DMS 273 (cell line): ENCODE measurements around the gene NKD2.
A peak's percentile ranks its signal among the peaks of the same experiment; 100 is the strongest.
"Not testable (repeated sequence)": the region's sequence is repeated elsewhere in the genome, so short reads cannot be mapped to it uniquely, and the experiment has no call there.

Experiments used
- DNase-seq: peaks from one replicate; lab custom pipeline; 2025; ENCODE audit not compliant: unreplicated experiment; lab: John Stamatoyannopoulos, UW

The NKD2 gene

GRCh38 chr5:1008451-1009358 is at the start of gene NKD2:
TSS of gene NKD2 (plus strand) at chr5:1008802. CDS start at chr5:1009058, 256 bp downstream.
- peak; percentile 81 for DNase-seq

GRCh38 chr5:959581-960531 is 48.7 kb upstream of the NKD2 start:
- DNase-seq: no peak

GRCh38 chr5:960551-960950 is 48.1 kb upstream of the NKD2 start:
- DNase-seq: no peak

GRCh38 chr5:961002-961710 is 47.4 kb upstream of the NKD2 start:
- peak; percentile 27 for DNase-seq

- DNase-seq: no peak
These were observed 46.8 kb upstream of the NKD2 start for GRCh38 chr5:961711-962240.

GRCh38 chr5:962386-962785 is 46.2 kb upstream of the NKD2 start:
- DNase-seq: no peak

- no peak for DNase-seq
These were observed 45.8 kb upstream of the NKD2 start for GRCh38 chr5:962801-963200.

- DNase-seq: no peak
These were observed 45.3 kb upstream of the NKD2 start for GRCh38 chr5:963310-963672.

GRCh38 chr5:963673-964531 is 44.7 kb upstream of the NKD2 start:
- peak; percentile 57 for DNase-seq

- DNase-seq: no peak
These were observed 43.8 kb upstream of the NKD2 start for GRCh38 chr5:964821-965220.

- no peak for DNase-seq
These were observed 42.8 kb upstream of the NKD2 start for GRCh38 chr5:965604-966344.

GRCh38 chr5:966345-966710 is 42.3 kb upstream of the NKD2 start:
- DNase-seq: no peak

GRCh38 chr5:966941-967340 is 41.7 kb upstream of the NKD2 start:
- no peak for DNase-seq

- no peak for DNase-seq
These were observed 39.7 kb upstream of the NKD2 start for GRCh38 chr5:968881-969280.

GRCh38 chr5:969408-969839 is 39.2 kb upstream of the NKD2 start:
- DNase-seq: peak; percentile 89

- not testable (repeated sequence) for DNase-seq
These were observed 36.0 kb upstream of the NKD2 start for GRCh38 chr5:972575-972974.

- DNase-seq: no peak
These were observed 31.5 kb upstream of the NKD2 start for GRCh38 chr5:976849-977751.

- peak; percentile 53 for DNase-seq
These were observed 30.5 kb upstream of the NKD2 start for GRCh38 chr5:978054-978453.
